Measurements from ENCODE around the gene ITPRIPL2.

The ITPRIPL2 gene

DNA sequence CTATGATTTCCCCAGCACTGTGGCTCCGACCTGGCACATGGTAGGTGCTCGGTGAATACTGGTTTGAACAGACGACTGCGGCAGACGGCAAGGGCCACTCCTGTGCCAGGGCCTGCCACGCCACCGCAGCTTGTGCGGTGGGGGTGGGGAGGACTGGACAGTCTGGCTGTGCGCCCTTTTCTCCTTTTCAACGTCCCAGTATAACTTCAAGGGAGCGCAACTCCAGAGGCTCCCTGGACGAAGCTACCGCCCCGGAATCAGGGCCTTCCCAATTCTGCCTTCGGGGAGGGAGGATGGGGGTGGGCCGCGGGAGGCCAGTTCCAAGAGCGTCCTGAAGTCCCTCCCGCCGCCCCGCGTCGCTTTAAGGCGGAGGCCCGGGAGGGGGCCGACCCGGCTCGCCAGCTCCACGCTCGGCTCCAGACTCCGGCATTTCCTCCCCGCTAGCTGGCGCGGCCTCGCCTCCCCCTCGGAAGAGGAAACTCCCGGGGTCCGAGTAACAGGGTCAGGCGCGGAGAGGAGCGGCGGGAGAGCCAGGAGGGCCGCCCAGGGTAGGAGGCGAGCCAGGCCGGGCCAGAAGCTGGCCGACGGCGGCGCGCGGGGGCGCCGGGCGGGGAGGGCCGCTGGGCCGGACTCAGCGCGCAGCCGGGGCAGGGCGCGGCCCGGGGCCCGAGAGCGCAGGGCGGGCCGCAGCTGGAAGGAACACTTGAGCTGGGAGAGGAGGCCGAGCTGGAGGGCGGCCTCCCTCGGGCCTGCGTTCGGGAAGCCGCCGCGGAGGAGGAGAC, at the start of gene ITPRIPL2:
Gene ITPRIPL2 (plus strand): TSS at position 388 of the 782 bp plus-strand sequence. CDS start 498 bp downstream, outside the sequence.
- in situ Hi-C loops (cut with HindIII; ENCODE audit: low sequenced_read_pairs) = no loop called here

DNA sequence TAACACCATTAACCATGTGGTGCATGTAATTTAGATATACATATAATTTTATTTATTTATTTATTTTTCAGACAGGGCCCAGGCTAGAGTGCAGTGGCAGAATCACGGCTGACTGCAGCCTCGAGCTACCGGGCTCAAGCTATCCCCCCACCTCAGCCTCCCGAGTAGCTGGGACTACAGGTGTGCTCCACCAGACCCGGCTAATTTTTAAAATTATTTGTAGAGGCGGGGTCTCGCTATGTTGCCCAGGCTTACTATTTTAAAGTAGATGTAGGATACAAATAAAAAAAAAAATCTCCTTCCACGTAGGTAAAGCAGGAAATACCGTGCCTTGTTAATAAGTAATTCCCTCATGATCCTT, 46.8 kb upstream of the ITPRIPL2 start:
- in situ Hi-C loops (cut with HindIII; ENCODE audit: low sequenced_read_pairs) = no loop called here

DNA sequence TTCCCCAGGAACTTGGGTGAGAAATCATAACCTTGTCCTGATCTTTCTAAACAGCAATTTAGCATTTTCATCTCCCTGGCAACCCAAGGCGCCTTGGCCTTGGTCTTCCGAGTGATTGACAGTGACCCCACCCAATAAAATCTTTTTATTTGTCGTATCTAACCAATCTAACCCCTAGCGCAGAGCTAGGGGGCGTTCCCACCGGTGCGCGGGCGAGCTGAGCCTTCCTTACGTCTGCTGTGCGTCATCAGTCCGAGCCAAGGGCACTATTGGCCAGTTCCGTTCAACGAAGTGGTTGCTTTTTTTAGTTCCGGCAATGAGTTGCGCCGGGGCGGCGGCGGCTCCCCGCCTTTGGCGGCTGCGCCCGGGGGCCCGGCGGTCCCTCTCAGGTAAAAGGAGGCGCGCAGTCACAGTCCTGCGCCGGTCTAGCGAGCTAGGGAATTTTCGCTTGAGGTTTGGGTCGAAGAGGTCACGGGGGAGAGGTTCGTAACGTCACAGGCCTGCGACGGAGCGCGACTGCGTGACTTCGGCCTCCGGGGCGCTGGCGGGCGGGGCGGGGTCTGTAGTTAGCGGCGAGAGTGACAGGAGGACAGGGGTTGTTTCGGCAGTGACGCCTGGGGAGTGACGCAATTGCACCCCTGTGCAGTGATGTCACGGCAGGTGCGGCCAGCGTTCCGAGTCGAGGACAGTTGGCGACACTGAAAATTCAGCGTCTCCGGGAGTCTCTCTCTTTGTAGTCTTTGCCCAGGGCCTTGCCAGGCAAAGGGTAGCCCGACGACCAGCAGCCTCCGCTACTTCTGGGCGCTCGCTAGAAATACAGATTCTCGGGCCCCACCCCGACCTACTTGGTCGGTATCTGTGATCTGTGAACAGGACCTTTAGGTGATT, 46.2 kb upstream of the ITPRIPL2 start, which contains the start of gene COQ7:
Gene COQ7 (plus strand): TSS at position 266 of the 888 bp plus-strand sequence. CDS start 51 bp downstream, at position 317.
- in situ Hi-C loops (cut with HindIII; ENCODE audit: low sequenced_read_pairs) = no loop called here

DNA sequence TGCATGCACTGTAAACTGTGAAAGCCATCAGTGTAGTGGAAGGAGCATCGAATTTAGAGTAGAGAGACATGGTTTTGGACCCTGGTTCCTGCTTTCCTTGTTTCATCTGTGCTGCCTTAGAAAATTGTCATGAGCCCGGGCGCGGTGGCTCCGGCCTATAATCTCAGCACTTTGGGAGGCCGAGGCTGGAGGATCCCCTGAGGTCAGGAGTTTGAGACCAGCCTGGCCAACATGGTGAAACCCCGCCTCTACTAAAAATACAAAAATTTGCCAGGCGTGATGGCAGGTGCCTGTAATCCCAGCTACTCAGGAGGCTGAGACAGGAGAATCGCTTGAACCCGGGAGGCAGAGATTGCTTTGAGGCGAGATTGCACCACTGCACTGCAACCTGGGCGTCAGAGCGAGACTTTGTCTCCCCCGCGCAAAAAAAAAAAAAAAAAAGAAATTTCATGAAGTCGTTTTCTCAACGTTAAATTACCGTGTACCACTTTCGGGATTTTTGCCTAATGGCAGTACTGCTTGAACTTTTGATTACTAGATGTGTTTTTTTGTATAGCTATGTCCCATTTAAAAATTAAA, 45.4 kb upstream of the ITPRIPL2 start:
- in situ Hi-C loops (cut with HindIII; ENCODE audit: low sequenced_read_pairs) = no loop called here

DNA sequence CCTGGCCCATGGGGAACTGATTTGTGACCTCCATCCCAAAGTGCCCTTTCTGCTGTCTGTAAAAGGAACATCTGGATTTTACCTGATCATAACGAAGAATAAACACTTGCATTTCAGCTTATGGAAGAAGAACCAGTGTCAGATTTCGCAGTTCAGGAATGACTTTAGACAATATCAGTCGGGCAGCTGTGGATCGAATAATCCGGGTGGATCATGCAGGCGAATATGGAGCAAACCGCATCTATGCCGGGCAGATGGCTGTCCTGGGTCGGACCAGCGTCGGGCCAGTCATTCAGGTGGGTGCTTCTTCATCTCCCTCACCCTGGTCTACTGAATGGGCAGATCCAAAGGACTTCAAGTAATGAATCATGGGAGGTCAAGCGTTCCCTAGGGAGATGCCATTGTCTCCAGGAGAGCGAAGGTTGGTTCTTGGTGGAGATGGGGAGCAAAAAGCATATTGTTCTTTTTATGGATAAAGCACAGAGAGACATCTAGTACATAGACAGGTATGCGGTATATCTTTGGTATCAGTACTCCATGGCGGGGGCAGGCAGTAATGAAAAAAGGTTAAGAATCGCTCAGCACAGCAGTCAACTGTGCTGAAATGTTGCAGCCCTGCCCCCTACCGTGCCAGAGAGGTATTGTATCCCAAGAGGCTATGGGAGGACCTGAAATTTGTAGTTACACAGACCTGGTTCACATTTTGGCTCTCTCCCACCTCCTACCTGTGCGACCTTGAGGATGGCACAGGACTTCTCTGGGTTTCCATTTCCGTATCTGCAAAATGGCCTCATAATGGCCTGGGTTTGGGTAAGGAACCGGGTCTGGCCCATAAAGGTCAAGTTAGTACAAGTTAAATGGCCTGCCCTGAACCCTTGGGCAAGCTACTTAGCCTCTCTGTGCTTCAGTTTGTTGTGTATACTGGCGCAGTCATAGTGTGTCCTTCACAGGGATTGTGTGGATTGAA, 41.7 kb upstream of the ITPRIPL2 start:
- in situ Hi-C loops (cut with HindIII; ENCODE audit: low sequenced_read_pairs) = no loop called here

DNA sequence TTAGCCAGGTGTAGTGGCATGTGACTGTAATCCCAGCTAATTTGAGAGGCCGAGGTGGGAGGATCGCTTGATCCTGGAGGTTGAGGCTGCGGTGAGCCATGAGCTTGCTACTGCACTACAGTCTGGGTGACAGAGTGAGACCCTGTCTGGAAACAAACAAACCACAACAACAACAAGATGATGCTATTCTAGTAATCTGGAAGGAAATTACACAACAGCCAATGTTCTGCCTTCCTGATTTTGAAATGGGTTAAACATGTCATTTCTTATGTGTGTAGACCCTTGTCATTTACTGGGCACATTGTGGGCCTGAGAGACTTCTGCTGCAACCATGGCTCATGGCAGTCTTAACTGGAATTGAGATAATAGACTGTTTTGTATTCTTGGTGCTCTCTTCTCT, 40.4 kb upstream of the ITPRIPL2 start:
- in situ Hi-C loops (cut with HindIII; ENCODE audit: low sequenced_read_pairs) = no loop called here

DNA sequence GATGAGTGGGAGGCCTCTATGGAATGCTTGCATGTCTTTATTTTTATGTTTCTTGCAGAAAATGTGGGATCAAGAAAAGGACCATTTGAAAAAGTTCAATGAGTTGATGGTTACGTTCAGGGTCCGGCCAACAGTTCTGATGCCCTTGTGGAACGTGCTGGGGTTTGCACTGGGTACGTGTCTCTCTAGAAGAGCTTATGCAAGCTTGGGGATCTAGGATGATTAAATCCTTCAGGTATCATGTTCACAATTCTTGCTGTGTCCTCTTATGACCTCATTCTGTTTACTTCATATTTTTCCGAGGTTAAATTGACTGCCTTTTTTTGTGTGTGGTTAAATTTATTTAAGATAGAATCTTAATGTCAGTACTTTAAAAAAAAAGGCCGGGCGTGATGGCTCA, 39.9 kb upstream of the ITPRIPL2 start:
- in situ Hi-C loops (cut with HindIII; ENCODE audit: low sequenced_read_pairs) = no loop called here

DNA sequence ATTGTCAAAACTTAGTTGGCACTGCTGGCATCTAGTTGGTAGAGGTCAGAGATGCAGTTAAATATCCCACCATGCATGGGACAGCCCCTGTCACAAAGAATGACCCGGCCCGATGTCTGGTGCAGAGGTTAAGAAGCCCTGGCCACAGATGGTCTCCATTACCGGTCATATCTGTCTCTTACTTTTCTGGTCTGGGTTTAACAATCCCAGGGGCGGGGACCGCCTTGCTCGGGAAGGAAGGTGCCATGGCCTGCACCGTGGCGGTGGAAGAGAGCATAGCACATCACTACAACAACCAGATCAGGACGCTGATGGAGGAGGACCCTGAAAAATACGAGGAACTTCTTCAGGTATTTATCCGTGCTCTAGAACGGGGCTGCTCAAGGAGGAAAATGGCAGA, 38.3 kb upstream of the ITPRIPL2 start:
- in situ Hi-C loops (cut with HindIII; ENCODE audit: low sequenced_read_pairs) = no loop called here

DNA sequence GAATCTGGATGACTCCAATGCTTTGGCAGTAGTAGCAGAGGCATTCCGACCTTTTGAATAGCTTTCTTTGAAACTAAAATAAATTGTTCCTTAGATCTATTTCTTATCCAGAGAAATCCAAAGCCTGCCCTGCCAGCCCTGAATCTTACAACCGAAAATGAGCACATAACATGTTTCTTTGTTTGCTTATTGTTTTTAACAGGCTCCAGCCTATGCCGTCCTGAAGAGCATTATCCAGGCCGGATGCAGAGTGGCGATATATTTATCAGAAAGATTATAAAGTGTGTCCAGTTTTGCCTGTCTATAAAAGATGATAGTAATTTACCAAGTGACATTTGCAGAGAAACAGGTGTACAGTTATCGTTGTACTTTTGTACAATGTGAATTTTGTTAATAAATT, 35.9 kb upstream of the ITPRIPL2 start:
- in situ Hi-C loops (cut with HindIII; ENCODE audit: low sequenced_read_pairs) = no loop called here

DNA sequence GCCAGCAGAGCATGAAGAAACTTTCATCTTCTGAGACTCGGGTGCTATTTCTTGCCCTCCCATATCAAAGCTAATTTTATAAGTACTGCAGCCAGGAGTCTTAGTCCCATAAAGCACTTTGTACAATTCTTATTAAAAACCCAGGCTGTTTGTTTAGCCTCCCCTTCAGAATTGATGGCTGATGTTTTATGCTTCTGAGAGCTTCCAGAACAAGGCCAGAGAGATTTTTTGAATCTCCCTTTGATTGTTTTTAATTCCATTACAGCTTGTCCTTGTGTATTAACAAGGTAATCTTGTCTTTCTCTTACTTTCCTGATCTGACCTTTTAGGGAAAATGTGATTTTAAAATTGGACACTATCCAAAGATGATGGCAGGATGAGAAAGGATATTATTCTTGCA, 30.1 kb upstream of the ITPRIPL2 start:
- in situ Hi-C loops (cut with HindIII; ENCODE audit: low sequenced_read_pairs) = no loop called here

DNA sequence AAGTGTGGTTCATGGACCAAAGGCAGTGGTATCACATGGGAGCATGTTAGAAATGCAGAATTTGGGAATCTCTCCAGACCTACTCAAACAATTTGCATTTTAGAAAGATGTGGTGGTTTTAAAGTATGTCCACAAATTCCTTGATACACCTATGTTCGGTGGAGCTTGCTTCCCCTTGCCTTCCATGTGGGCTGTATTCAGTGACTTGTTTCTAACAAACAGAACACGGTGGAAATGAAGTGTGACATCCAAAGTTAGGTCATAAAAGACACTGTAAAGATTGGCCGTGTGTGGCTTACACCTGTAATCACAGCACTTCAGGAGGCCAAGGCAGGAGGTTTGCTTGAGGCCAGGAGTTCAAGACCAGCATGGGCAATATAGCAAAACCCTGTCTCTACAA, 29.6 kb upstream of the ITPRIPL2 start:
- in situ Hi-C loops (cut with HindIII; ENCODE audit: low sequenced_read_pairs) = no loop called here

DNA sequence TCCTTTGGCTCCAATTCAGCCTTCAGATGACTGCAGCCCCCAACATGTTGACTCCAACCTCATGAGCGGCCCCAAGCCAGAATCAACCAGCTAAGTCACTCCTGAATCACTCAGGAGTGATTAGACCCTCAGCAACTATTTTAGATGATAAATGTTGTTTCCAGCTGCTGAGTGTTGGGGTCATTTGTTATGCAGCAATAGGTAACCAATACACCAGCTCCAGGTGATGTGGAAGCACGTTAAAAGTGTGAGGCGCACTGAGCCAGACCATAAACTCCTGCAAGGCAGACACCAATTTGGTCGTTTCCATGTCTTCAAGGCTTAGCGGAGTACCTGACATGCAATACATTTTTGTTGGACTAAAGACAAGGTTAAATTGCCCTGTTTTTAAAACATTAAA, 28.9 kb upstream of the ITPRIPL2 start:
- in situ Hi-C loops (cut with HindIII; ENCODE audit: low sequenced_read_pairs) = no loop called here

DNA sequence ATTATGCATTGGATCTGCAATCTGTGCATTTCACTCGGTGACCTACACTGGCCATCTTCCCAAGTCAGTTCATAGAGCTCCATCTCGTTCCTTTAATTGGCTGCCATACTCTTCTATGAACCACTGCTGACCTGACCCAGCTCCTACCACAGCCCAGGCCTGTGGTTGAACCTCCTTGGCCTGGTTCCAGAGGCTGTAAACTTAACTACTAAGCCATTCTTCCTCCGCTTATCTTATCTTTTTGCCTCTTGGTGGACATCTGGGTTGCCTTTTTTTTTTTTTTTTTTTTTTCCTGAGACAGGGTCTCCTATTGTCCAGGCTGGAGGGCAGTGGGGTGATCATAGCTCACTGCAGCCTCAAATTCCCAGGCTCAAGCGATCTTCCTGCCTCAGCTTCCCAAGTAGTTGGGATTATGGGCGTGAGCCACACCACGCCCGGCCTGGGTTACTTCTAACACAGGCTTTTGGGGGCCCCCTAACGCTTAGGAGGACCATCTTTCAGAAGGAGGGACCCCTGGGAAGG, 28.0 kb upstream of the ITPRIPL2 start:
- in situ Hi-C loops (cut with HindIII; ENCODE audit: low sequenced_read_pairs) = no loop called here

DNA sequence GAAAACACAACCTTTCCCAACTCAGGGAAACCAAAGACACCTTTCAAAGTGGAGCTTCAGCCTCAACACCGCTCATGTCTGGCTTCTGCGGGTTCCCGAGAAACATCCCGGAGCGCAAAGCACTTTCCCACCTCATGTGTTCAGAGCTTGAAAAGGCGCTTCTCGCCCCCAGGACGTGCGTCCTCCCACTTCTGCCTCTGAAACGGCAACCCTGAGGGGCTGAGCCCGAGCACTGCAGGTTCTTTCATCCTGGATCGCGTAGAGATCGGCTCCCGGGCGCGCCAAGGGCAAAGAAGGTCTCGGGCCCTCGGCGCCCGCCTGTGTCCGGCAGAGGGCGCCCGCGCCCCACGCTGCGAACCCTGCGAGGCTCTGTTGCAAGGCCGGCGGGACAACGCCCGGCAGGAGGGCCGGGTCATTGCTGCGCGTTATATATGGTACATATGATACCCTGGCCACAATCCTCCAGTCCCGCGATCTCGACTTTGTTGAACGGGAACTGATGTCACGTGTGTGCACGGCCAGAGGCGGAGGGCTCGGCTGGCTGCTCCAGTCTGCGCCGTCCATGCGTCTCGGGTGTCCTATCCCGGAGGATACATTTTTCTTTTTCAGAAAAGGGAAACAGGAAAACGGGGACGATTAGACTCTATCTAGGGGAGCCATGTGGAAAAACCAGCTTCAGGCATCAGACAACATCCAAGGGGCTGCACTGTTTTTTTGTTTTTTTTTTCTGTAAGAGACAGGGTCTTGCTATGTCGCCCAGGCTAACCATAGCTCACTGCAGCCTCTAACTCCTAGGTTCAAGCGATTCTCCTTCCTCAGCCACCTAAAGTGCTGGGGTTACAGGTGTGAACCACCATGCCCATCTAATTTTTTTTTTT, 27.2 kb upstream of the ITPRIPL2 start:
- in situ Hi-C loops (cut with HindIII; ENCODE audit: low sequenced_read_pairs) = no loop called here

DNA sequence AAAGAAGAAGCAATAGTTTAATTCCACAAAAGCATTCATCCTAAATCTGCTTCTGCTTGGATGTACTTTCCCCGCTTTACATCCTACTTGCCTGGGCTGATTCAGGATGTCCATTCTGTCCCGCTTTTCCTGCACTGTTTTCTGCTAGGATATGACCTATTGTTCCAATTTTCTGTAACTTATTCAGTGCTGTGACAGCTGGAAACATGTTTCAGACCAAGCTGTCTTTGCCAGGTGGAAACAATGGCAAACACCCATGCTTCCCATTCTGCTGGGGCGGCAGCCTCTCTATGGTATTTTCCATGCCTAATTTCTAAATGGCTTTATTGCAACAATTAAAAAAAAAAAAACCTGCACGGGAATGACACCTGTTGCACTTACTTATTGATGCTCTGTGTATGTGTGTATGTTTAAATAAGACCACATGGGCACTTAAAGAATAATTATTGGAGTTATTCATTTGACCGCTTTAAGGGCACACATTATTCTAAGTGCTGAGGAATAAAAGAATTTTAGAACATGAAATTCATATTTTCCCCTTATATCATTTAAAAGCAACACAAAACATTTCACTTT, 25.3 kb upstream of the ITPRIPL2 start:
- in situ Hi-C loops (cut with HindIII; ENCODE audit: low sequenced_read_pairs) = no loop called here

DNA sequence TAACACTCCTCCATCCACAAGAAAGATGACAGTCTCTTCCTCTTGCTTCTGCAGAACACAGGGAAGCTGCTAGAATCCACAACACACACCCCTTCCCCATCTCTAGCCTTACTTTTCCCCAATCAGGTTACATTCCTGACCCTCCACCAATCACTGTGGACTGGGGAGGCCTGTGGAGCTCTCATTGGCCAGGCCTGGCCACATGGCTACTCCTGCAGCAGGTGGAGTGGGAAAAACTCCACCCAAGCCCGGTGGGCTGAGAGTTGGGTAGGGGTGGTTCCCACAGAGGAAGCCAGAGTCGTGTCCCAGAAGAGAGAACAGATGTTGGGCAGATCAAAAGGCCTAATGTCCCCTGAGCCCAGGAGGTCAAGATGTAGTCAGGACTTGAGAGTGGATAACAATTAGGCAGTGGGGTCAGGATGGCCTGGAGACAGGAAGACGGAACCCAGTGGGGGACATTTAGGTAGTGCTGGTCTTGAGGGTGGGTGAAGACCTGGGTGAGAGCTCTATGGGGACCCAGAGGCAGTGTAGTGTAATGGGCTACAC, 24.3 kb upstream of the ITPRIPL2 start:
- in situ Hi-C loops (cut with HindIII; ENCODE audit: low sequenced_read_pairs) = no loop called here

DNA sequence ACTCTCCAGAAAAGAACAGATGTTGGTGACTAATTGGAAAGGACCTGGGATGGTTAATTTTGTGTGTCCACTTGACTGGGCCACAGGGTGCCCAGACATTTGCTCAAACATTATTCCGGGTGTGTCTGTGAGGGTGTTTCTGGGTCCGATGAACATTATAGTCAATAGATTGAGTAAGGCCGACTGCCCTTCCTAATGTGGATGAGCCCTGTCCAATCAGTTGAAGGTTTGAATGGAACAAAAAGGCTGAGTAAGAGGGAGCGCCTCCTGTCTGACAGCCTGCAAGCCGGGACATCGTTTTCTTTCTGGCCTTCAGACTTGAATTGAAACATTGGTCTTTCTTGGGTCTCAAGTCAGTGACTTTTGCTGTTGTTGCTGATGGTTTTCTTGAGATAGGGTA, 22.8 kb upstream of the ITPRIPL2 start:
- in situ Hi-C loops (cut with HindIII; ENCODE audit: low sequenced_read_pairs) = no loop called here

DNA sequence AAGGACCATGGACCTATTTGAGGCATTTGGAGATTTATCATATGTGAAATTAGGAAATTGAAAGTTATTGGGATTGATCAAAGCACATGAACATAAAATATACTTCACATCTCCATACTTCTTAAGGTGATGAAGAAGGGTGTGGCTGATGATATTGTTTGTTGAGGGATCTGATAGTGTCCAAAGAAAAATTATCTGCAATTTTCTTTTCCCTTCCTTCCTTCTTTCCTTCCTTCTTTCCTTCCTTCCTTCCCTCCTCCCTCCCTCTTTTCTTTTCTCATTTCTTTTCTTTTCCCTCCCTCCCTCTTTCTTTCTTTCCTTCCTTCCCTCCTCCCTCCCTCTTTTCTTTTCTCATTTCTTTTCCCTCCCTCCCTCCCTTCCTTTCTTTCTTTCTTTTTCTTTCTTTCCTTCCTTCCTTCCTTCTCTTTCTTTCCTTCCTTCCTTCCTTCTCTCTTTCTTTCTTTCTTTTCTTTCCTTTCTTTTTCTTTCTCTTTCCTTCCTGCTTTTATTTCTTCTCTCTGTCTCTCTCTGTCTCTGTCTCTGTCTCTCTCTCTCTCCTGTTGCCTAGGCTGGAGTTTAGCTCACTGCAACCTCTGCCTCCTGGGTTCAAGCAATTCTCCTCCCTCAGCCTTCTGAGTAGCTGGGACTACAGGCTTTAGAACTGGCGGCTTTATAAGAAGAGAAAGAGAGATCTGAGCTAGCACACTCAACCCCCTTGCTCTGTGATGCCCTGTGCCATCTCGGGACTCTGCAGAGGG, 20.9 kb upstream of the ITPRIPL2 start:
- in situ Hi-C loops (cut with HindIII; ENCODE audit: low sequenced_read_pairs) = no loop called here

Data from endothelial cell of hepatic sinusoid (primary cell).